NCI-H460 (cell line): ENCODE measurements around the gene PTCD2. TPM values are rescaled to one million over a fixed set of nuclear protein-coding genes. Genes with fewer than 3 reads are reported as not detected.
A peak's percentile ranks its signal among the peaks of the same experiment; 100 is the strongest.
"Not testable (repeated sequence)": the region's sequence is repeated elsewhere in the genome, so short reads cannot be mapped to it uniquely, and the experiment has no call there.

Experiments
- DNase-seq: peaks from one replicate; pipeline ENCODE4 v3.0.0-alpha.2; 2016; ENCODE audit warnings: low read depth; ENCODE audit errors: extremely low read depth
- total RNA-seq: library from RNA; depleted of rRNA; stranded (reverse); fragments of >200 nt; shearing (Covaris generic); gene quantifications from 2 replicates; pipeline ENCODE4 v1.2.3, GENCODE V29; 2014

Gene PTCD2
- total RNA-seq, 1 experiment from 2014 or later = 20.3 TPM

DNA sequence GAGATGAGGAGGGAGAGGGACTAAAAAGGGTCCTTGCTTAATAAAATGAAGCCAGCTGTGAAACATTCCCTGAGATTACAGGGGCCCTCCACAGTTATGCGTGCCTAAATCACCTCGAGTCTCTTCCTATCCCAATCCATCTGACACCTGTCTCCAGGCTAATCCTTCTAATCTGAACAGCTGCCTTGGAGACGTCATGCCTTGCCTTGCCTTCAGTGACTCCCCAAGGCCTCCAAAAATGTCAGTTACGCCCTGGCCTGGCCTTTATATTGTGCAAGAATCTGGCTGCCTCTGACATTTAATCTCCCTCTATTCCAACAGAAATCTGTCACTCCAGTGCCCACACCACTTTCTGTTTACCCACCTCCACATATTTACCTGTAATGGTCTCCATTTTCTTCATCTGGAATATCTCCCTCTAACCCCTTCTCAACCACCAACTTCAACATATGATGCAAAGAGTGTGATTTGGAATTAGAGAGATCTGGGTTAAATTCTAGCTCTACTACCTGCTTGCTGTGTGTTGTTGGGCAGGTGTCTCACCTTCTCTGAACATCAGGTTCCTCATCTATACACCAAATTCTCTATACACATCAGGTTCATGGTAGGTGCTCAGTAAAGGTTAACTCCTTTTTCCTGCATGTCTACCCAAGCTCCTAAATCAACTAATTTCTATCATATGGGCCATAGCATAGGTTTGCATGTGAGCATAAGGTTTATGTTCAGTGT, 57.9 kb downstream of the PTCD2 start:
- DNase-seq = no peak

DNA sequence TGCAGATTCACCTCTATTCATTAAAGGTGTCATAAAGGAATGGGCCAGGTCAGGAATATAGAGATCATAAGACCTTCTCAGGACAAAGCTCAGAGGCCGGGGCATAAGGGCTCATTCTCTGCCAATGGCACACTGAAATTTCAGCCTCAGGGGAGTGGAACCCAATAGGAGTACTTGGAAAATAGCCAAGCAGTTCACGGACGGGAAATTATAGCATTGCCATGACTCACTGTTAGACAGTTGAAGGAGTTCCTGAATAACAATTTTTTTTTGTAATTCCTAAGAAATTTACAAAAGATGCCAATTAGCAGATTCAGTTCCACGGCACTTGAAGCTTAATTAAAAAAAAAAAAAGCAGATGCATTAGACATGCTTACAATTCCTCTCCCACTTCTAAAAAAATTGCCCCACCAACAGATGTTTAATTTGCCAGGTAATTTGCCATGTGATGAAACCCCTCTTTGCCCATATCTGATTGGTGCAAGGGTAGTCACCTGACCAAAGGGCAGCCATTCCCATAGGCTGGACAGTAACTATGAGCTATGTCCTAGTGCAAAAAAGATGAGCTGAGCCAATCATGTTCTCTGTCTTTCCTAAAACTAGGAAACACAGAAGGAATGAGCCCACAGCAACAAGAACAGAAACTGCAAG, 58.6 kb downstream of the PTCD2 start:
- DNase-seq = peak; percentile 14

GRCh38 chr5:72379936-72380335, 59.8 kb downstream of the PTCD2 start:
- DNase-seq = no peak

GRCh38 chr5:72380492-72381274, 60.5 kb downstream of the PTCD2 start:
- no peak for DNase-seq

DNA sequence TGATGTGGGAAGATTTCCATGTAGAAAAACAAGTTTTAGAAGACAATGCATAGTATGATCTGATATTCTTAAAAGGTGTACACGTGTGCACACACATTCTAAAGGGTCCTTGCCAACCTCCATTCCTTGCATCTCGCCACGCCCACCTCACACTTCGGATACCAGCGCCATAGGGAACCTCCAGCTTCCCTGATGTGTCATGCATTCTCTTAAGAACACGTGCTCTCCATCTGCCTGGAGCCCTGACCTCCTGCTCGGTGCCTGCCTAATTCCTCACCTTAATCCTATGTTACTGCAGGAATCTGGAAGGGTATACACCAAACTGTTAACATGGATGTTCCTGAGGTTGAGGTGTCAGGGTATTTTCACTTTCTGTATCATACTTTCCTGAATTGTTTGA, 63.1 kb downstream of the PTCD2 start:
- no peak for DNase-seq

DNA sequence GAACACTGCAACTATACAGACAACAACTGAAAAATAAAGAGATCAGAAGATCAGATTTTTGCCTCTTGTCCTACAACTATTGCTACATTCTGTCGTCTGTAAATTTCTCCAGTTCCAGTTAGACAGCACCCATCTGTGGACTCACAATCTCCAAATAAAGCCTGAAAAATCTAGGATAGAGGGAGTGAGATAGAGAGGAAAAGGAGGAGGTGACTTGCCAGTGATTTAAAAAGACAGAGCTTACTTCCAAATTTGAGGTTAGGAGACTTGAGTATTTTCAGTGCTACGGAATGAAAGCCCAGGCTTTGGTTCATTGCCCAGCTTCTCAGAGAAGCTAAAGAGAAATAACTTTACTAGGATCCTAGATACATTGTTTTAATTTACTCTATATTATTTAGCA, 63.6 kb downstream of the PTCD2 start:
- no peak for DNase-seq

GRCh38 chr5:72386639-72387038, 66.5 kb downstream of the PTCD2 start:
- DNase-seq = no peak

DNA sequence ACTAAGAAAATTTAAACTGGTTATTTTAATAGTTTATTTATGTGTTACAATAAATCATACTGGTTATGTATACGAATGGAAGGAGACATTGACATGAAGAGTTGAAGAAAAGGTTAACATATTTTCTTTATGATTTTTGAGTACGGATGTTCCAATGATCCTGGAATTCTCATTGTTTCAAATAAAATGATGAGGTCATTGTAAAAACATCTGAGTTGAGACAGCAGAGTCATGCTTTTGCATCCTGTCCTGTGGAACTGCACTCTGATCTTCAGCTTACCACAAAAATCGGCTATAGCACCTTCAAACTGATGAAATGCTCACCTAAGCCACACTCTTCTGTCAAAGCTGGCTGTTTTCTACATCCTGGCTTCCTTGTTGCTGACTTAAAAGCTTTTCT, 67.8 kb downstream of the PTCD2 start:
- DNase-seq = peak; percentile 24

GRCh38 chr5:72388646-72389045, 68.5 kb downstream of the PTCD2 start:
- DNase-seq = no peak

- DNase-seq = no peak
These were observed 70.7 kb downstream of the PTCD2 start for GRCh38 chr5:72390836-72391235.

- DNase-seq = no peak
These were observed 72.2 kb downstream of the PTCD2 start for GRCh38 chr5:72392326-72392733.

GRCh38 chr5:72393052-72393451, 72.9 kb downstream of the PTCD2 start:
- no peak for DNase-seq

GRCh38 chr5:72394688-72395087, 74.5 kb downstream of the PTCD2 start:
- peak; percentile 11 for DNase-seq

DNA sequence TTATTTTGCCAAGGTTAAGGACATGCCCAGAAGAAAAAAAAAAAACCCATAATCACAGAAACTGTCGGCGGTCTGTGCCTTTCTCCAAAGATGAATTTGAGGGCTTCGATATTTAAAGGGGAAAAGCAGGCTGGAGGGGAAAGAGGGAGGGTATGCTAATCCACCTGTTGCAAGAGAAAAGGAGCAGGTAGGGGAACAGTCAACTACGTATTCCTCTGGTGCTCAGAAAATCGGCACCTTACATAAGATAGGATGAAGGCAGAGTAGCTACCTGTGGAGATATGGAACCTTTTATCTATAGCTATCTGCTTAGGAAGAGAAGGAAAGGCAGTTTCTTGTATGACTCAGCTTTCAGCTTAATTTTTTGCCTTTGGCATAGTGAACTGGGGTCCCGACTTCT, 77.7 kb downstream of the PTCD2 start:
- no peak for DNase-seq

DNA sequence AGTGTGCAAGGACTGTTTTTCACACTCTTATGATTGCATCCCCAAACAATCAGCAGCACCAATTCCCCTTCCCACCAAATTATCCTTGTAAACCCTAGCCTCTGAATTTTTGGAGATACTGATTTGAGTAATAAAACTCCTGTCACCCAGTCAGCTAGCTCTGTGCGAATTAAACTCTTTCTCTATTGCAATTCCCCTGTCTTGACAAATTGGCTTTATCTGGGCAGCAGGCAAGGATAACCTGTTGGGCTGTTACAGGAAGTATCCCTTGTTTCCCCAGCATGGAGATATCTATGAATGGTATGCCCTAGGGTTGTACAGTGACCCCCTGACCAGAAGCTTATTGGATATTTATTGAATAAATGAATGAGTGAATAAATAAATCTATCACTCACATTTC, 80.8 kb downstream of the PTCD2 start:
- no peak for DNase-seq

DNA sequence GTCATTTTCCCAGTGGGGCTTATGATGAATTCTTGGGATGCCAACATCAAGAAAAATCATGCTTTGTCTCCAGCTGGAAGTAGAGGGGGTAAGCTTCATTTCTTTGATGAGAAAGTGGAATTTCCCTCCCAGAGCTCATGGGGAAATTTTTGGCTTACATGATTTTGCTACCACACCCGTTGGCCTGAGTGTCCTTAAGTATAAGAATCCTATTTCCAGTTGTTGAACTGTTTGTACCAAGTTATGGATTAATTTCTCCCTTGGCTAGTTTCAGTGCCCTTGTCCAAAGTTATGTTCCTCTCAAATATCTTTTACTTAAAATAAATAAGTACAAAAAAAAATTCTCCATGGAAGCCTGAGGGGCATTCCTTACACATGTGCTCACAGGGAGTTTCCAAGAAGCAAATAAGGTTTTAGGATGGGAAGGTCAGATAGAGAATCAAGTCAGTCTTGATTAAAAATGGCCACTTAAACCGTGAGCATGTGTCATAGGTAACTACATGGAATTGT, 82.3 kb downstream of the PTCD2 start:
- DNase-seq = no peak

DNA sequence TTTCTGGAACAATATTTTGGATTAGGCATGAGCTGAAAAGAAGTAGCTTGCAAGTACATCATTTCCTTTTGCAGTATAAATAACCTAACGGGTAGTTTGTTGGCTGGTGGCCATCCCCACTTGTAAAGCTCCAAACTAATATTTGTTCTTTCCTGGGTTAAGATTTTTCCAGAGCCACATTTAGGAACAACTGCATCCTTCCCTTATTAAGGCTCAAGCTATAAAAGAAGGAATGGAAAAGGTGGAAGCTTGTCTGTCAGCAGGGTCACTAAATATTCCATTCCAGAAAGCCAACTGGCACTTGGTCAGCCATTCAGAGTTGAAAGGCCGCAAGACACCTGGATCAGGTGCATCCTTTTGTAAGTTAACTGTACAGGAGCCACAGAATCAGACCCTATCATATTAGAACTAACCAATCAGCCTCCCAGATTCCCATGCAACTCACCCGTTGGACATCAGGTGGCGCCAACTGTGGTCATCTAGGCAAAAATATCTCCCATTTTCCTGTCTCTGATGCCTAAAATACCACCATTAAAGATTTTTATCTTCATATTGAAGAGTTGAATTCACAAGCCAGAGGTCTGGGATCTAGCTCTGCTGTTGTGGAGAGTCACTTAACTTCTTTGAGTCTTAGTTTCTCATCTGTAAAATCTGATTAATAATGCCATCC, 82.9 kb downstream of the PTCD2 start:
- peak; percentile 28 for DNase-seq

- not testable (repeated sequence) for DNase-seq
These were observed 84.6 kb downstream of the PTCD2 start for GRCh38 chr5:72404771-72405170.

GRCh38 chr5:72407078-72407477, 86.9 kb downstream of the PTCD2 start:
- DNase-seq = no peak

GRCh38 chr5:72407541-72407940, 87.4 kb downstream of the PTCD2 start:
- no peak for DNase-seq

- DNase-seq = no peak
These were observed 88.0 kb downstream of the PTCD2 start for GRCh38 chr5:72408127-72408526.
